GM23248 (cell line): Measurements from ENCODE around the gene ASXL1.

Experiments
- EZH2 ChIP-seq: fragments of 200-600 bp; sonication (generic); IDR thresholded peaks from 2 replicates; pipeline ENCODE4 v1.6.1; 2018; ENCODE audit warnings: antibody characterized with exemption, mild to moderate bottlenecking; ENCODE audit not compliant: insufficient read depth, poor library complexity, severe bottlenecking
- EZH2phosphoT487 ChIP-seq: fragments of 200-600 bp; sonication (generic); IDR thresholded peaks from 2 replicates; pipeline ENCODE4 v1.6.1; 2018; ENCODE audit warnings: antibody characterized with exemption, moderate library complexity, mild to moderate bottlenecking, low read depth; ENCODE audit not compliant: insufficient read depth

DNA sequence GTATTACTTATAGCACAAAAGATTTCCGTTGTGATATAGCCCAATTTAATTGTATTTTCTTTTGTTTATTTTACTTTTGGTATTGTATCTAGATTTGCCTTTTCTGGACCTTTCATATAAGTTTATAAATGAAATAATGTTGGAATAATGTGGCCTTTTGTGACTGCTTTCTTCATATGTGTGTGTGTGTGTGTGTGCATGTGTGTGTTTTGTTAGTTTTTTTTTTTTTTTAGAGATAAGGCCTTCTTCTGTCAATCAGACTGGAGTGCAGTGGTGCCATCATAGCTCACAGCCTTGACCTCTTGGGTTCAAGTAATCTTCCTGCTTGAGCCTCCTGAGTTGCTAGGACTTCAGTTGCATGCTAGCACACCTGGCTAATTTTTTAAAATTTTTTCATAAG lies 37.8 kb upstream of the ASXL1 start:
- TF ChIP-seq EZH2 (no peak), EZH2phosphoT487 (no peak)
